GM19240 (cell line): ENCODE results near the gene ABHD17B.

ENCODE experiments used
- DNase-seq: peaks from one replicate; pipeline ENCODE4 v3.0.0; 2011; ENCODE audit warnings: low spot score; ENCODE audit not compliant: insufficient read length

ABHD17B gene

DNA sequence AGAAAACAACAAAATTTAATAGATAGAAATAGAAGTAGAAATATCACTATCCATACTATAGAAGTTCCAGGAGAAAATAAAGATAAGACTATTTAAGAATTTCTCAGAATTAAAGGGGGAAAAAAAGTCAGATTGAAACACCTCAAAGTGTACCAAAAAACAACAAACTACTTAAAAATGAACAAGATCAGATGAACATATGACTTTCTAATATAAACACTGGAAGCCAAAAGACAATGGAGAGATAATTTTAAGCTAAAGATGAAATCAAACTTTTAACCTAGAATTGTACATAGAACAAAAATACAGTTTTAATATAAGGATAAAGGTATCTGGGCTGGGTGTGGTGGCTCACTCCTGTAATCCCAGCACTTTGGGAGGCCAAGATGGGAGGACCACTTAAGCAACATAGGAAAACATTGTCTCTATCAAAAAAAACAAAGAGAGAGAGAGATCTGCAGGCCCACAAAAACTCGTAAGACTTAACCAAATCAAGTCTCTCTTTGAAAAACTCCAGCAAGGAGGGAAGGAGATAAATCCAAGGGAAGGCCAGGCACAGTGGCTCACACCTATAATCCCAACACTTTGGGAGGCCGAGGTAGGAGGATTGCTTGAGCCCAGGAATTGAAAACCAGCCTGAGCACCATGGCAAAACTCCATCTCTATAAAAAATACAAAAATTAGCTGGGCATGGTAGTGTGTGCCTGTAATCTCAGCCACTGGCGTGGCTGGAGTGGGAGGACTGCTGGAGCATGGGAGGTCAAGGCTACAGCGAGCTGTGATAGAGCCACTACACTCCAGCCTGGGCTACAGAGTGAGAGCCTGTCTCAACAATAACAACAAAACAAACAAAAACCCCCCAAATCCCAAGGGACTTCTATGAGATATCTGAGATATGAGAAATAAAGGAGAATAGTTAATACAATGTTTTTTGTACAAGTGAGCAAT is 32.4 kb downstream of the ABHD17B start:
- DNase-seq, result no peak

DNA sequence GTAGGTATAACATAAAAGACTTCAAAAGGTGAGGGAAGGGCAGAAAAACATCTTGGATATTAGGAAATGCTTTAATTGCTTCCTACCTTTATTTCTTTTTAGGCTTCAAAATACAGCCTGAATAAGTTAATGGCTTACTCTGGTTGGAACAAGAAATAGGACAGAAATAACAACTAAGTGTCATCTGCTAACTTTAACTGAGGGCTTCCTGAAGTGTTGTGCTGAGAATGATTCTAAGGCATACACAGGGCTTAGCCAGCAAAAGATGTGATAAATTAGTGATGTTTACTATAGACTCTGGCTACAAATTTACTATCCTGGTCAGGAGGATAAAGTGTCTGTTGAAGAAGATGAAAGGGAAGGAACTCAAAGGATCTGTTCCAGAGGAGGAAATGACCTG is 34.2 kb downstream of the ABHD17B start:
- DNase-seq, result no peak

DNA sequence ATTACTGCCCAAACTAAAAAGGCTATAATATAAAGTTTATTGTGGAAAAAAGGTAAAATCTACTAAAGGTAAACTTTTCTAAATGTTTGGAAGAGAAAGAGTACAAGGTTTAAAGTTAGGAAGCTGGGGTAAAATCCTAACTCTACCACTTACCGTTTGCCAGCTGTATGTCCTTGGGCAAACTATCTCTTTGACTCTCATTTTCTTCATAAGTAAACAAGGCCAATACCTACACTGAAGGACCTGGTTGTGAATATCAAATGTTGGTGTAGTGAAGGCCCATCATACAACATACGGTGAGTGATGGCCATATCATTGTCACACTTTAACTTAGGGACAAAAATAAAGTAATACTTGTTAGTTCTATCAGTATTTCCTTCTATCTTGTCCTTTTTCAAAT is 34.9 kb downstream of the ABHD17B start:
- no peak for DNase-seq

DNA sequence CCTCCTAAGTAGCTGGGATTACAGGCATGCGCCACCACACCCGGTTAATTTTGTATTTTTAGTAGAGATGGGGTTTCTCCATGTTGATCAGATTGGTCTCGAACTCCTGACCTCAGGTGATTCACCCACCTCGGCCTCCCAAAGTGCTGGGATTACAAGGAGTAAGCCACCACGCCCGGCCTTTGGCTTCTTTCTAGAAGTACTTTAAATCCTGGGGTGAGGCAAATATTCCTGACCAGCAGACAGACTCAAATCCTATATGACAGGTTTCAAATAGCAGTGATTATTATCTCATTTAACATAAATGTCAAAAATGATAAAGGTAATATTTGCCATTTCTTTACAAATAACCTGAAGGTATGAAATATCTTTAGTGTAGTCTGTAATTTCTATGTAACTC is 35.6 kb downstream of the ABHD17B start:
- DNase-seq, result no peak

DNA sequence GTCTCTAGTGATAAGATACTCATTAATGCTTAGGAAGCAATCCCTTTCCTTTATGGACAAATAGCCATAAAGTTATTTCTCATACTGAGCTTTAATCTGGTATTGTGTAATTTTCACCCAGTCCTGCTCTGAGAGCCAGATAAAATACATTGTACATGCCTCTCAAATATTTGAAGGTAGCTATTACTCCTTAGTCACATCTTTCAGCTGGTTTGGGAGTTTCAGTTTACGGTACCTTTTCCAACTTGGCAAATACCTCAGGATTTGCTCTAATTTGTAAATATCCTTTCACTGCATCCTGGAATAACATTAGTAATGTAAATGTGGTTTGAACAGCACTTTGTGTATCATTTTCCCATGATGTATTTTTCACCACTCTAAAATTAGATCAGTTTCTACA is 47.4 kb downstream of the ABHD17B start:
- DNase-seq, result no peak

DNA sequence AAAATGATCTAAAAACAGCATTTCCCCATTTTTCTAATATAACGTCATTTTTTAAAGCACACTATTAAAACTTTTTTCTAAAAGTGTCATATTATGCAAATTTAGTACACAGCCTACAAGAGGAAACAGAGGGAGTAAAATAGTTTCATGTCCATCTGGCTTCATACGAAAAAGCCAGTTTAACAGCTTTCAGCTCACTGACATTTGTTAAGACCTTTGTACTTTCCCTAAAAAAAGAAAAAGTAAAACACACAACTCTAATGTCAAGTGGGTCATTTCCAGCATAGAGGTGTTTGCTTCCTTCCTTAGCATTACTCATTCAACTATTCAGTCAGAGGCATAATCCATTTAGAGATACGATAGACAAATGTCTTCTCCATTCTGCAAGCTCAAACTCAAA is 49.4 kb downstream of the ABHD17B start:
- DNase-seq, result no peak

DNA sequence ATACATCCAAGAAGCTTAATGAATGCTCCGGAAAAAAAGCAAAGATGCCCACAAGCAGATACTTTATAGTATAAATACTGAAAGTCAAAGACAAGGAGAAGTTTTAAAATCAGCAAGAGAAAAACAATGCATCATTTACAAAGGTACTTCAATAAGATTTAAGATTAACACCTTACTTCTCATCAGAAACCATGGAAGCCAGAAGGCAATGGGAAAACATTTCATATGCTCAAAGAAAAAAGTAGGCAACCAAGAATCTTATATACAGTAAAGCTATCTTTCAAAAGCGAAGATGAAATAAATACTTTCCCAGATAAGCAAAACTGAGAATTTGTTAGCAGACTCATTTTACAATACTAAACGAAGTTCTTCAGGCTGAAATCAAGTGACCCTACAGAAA is 51.1 kb downstream of the ABHD17B start:
- DNase-seq, result no peak

DNA sequence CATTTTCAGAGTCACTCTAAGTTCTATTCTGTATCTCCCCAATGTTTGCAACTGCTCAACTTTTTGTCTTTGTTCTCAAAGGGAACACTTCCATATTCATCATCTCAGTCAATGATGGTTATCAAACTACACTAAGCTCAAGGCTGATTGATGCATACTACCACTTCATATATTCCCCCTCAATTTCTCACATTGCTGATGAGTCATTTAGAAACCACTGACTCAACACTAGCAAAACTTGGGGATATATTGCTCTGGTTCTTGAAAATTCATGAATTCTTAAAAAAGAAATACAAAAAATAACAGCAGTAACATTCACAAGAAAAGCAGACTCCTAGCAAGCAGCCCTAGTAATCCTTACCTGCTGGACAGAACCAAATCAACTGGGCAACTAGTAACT is 52.2 kb downstream of the ABHD17B start:
- DNase-seq, result no peak

DNA sequence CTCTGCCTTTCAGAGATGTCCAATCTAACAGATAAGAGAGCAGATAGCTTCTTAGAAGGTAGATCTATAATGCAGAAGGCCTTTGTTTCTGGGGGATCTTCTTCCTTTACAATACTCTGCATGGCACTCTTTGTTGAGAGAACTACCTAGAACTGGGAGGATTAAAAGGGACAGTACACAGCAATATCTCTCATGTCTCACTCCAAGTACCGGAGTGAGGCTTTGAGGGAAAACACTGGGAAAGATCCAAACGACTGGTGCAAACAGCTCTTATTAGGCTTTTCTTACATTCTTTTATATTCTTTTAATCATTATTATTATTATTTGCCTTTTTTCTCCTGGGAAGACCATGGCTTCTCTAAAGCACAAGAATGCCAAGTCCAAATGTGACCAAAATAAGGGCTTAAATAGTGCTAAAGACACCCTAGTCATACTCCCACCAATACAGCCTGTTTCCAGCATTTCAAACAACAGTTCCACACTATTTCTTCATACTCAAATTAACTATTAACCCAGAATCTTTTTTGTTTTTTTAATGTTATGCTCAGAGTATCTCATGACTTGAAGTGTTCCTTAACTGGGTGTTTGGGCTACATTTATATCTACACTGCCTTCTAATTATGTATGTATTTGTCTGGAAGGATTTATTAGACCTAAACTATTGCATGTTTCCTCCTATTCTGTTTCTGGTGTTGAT is 52.7 kb downstream of the ABHD17B start:
- DNase-seq, result no peak

DNA sequence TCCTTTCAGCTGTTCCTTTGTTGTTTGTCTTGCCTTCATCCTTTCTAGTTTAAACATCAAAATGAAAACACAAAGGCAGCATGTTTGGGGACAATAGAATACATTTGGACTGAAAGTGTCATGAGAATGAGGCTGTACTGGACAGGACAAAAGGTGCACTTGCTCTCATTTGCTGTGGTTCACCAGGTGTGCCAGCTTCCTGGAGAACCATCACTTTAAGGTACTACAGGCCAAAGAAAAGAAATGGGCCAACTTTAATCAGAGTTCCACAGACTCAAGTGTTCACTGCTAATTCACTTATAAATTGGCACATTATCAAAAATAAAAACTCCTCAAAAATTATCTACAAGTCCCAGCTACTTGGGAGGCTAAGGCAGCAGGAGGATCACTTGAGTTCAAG is 53.8 kb downstream of the ABHD17B start:
- DNase-seq, result no peak

DNA sequence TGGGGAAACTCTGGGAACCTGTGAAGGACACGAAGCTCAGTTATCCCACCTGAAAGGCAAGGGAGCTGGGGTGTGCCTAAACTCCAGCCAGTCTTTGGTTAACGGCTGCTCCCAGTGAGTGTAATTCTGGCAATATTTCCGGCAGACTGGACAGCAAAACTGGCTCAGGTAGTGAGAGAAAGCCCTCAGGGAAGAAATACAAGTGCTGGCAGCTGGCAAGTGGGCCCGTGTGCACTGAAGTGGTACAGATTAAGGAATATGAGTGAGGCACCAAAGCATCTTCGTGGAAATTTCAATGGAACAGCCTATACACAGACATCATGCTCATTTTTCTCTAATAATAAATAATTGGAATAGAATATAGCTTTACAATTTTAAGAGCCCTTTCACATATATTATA is 56.2 kb downstream of the ABHD17B start:
- DNase-seq, result no peak

DNA sequence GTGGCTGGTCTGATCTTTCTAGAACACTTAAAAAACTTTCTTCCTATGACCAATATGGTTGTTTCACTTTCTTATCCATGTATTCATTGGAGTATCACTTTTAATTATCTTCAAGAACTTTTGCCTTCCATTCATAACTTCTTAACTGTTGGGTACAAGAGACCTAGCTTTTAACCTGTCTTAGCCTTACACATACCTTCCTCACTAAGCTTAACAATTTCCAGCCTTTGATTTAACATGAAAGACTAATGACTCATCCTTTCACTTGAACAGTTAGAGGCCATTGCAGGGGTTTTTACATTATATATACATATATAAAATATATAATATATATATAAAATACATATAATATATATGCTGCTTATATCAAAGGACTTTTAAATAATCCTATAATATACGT is 57.9 kb downstream of the ABHD17B start:
- DNase-seq, result no peak

DNA sequence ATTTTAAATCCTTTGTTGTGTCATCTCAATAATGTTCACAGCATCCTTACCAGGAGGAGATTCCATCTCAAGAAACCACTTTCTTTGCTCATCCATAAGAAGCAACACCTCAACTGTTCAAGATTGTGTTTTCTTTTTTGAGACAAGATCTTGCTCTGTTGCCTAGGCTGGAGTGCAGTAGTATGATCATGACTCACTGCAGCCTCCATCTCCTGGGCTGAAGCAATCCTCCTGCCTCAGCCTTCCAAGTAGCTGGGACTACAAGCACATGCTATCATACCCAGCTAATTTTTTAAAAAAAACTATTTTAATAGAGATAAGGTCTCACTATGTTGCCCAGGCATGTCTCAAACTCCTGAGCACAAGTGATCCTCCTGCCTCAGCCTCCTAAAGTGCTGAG is 60.0 kb downstream of the ABHD17B start:
- DNase-seq, result no peak

DNA sequence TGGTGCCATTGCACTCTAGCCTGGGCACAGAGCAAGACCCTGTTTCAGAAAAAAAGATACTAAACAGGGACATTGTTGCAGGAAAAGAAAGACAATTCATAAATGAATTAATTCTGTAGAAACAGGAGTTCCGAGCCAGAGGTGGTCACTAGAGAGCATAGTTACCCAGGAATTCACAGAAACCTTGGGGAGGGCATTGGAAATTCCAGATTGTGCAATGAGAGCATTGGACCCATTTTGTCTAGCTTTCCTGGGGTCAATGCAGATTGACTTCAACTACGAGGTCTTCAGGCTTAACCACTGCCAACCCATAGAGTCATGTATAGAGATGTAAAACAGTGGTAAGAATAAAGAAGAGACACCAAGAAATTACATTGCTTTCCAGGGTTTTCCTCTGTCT is 63.1 kb downstream of the ABHD17B start:
- no peak for DNase-seq

DNA sequence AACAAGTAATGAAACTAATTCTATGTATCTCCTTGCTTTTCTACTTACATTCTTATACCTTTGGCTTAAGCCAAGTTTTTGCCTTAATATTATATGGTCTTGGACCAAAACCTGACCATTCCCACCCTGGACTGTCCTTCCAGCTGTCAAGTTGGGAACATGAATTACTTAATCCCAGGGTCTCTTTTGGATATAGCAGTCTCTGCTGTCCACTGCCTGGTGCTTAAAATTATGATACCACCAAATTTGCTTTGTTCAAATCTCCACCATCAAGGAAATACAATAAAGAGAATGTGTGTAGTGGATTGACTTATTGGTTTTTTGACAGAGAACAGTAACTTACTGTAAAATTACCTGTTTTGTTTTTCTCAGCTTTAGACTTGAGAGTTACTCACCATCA is 66.2 kb downstream of the ABHD17B start:
- DNase-seq, result no peak

DNA sequence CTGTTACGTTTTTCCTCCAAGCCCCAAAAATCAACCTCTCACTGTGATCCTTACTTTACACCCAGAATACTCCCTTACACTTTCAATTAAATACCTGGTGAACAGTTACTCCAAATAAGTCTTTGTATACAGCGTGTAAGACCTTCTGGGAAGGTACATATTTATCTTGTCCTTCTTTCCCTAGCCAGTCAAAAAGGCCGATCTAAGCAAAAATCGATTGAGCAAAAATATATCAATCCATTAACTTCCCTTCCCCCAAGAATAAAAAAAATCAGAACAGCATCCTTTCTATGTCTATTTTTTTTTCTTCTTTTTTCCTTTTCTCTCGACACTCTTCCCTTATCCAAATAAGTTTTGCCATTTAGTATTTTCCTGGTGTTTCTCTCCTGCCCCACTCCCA is 71.3 kb downstream of the ABHD17B start:
- no peak for DNase-seq

DNA sequence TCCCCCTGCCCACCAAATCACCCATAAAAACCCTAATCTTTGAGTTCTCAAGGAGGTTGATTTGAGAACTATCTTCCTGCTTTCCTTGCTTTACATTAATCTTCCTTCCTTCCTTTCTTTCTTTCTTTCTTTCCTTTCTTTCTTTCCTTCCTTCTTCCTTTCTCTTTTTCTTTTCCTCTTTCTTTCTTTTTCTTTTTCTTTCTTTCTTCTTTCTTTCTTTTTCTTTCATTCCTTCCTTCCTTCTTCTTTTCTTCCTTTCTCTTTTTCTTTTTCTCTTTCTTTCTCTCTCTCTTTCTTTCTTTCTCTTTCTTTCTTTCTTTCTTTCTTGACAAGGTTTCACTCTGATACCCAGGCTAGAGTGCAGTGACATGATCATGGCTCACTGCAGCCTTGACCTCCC is 75.4 kb downstream of the ABHD17B start:
- DNase-seq, result no peak

DNA sequence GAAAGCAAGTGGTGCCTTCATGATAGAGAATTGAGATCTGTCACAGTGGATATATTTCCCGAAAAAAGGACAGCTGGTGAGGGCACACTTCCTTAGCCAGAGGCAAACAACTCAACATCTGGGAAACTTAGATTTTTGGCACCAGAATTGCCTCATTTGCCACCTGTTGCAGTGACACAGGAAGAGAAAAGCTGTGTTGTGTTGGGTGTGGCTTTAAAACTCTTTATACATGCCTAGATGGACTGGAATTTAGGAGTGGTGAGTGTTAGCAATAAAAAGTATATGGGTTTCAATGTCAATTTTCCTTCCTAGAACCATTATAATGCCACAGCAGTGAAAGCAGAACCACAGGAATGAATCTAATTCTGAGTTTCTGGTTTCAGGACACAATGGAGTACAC is 80.1 kb downstream of the ABHD17B start:
- no peak for DNase-seq

DNA sequence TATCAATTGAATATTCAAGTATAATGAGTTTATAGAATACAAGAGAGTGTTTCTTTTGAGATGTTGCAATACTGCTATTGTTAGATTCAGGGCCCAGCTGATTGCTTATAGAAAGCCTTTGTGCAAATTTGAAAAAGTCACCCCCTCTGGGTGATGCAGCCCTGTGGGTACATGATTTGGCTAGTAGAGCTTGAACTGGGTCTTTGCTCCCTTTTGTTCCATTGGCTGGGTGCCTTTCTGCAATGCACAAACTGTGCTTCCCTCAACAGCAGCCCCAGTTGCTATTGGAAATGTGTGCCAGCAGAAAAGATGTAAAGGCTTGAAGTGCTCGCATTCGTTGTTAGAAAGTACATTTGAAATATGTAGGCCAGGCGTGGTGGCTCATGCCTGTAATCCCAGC is 80.8 kb downstream of the ABHD17B start:
- DNase-seq, result no peak

DNA sequence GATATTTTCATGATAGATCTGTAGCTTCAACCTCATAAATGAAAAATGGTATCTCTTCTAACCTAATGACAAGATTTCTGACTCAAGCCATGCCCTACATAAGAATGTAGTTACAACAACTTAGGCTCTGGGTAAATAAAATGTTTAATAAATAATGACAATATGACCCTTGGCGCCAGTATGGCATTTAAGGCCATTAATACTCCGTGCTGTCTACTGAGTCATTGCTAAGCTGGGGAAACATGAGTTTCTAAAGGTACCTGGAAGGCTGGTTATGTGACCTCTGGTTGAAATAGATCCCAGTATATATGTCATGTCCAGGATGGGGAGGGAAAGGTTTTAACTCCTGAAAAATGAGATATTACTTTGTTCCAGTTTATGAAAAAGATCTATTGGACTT is 84.7 kb downstream of the ABHD17B start:
- DNase-seq, result no peak

DNA sequence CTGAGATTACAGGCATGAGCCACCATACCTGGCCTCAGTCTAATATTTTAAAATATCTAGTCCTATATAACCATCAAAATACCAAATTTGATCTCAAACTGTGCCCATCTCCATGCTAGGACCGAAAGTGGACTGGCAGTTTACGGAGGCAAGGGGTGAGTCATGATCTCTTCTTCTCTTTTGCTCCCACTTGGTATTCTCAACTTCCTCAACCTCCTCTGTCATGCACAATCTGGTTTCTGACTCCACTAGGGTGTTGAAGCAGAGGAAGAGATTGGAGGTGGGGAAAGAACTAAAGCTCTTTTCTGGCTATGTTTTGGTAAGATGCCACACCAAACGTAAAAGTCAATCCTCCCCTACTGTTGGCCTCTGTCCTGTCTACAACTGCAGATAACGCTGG is 86.7 kb downstream of the ABHD17B start:
- no peak for DNase-seq

DNA sequence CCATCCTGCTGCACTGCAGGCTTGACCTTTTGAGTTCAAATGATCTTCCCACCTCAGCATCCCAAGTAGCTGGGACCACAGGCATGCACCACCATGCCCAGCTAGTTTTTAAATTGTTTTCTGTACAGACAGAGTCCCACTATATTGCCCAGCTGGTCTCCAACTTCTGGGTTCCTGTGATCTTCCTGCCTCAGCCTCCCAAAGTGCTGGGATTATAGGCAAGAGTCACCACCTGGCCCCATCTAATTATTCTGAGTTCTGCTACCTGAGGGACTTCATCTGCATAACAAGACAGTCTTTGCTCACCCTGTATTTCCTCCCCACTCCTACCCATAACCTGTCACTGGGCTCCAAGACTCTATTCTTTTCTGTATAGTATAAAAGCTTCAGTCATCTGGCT is 88.1 kb downstream of the ABHD17B start:
- DNase-seq, result no peak

DNA sequence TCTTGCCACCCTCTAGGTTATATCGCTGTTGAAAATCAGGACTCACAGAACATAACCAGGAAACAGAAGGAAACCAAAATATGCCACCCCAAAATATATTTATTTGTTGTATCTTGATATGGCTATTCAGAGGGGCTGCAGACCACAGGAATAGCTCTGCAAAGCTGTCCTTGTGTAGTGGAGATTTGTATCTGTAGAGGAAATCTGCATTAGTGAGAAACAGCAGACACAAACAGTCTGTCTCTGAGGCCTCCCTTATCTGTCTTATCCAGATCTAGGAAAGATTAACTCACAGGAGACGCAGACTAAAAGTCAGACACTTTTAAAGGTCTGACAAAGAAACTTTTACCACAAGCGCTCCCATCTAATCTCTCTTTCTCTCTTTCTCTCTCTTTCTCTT is 88.5 kb downstream of the ABHD17B start:
- DNase-seq, result no peak
